ENCODE measurements around the gene PDIK1L. TPM values are rescaled to one million over a fixed set of nuclear protein-coding genes. Genes with fewer than 3 reads are reported as not detected.

The PDIK1L gene
- total and polyA plus RNA-seq, 9 of the 15 experiments (the other 6 are each of a cell fraction or from before 2014, with no cell fraction given), result 12.8 to 30.2 (median 21.5) TPM

DNA sequence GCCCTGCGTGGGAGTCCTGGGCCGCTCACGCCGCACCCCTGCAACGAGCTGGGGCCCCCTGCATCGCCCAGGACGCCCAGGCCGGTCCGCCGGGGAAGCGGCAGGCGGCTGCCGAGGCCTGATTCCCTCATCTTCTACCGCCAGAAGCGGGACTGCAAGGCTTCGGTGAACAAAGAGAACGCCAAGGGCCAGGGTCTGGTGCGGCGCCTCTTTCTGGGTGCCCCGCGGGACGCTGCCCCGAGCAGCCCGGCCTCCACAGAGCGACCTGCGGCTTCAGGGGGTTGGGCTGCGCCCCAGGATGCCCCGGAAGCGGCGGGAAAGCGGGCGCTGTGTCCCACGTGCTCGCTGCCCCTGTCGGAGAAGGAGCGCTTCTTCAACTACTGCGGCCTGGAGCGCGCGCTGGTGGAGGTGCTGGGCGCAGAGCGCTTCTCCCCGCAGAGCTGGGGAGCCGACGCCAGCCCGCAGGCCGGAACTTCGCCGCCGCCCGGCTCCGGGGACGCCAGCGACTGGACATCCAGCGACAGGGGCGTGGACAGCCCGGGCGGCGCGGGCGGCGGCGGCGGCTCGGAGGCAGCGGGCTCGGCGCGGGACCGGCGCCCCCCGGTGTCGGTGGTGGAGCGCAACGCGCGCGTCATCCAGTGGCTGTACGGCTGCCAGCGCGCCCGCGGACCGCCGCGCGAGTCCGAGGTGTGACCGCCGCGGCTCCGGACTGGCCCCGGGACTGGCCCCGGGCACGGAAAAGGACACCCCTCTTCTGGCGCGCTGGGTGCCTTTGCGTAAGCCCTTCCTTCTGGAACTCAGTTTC is 50.0 kb downstream of the PDIK1L start (continued):
- TF ChIP-seq, protein P1, sequence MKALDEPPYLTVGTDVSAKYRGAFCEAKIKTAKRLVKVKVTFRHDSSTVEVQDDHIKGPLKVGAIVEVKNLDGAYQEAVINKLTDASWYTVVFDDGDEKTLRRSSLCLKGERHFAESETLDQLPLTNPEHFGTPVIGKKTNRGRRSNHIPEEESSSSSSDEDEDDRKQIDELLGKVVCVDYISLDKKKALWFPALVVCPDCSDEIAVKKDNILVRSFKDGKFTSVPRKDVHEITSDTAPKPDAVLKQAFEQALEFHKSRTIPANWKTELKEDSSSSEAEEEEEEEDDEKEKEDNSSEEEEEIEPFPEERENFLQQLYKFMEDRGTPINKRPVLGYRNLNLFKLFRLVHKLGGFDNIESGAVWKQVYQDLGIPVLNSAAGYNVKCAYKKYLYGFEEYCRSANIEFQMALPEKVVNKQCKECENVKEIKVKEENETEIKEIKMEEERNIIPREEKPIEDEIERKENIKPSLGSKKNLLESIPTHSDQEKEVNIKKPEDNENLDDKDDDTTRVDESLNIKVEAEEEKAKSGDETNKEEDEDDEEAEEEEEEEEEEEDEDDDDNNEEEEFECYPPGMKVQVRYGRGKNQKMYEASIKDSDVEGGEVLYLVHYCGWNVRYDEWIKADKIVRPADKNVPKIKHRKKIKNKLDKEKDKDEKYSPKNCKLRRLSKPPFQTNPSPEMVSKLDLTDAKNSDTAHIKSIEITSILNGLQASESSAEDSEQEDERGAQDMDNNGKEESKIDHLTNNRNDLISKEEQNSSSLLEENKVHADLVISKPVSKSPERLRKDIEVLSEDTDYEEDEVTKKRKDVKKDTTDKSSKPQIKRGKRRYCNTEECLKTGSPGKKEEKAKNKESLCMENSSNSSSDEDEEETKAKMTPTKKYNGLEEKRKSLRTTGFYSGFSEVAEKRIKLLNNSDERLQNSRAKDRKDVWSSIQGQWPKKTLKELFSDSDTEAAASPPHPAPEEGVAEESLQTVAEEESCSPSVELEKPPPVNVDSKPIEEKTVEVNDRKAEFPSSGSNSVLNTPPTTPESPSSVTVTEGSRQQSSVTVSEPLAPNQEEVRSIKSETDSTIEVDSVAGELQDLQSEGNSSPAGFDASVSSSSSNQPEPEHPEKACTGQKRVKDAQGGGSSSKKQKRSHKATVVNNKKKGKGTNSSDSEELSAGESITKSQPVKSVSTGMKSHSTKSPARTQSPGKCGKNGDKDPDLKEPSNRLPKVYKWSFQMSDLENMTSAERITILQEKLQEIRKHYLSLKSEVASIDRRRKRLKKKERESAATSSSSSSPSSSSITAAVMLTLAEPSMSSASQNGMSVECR (CRISPR knock-in tag; IDR thresholded peaks at IDR 0.05), result peak; percentile 88
- TF ChIP-seq, protein P2, sequence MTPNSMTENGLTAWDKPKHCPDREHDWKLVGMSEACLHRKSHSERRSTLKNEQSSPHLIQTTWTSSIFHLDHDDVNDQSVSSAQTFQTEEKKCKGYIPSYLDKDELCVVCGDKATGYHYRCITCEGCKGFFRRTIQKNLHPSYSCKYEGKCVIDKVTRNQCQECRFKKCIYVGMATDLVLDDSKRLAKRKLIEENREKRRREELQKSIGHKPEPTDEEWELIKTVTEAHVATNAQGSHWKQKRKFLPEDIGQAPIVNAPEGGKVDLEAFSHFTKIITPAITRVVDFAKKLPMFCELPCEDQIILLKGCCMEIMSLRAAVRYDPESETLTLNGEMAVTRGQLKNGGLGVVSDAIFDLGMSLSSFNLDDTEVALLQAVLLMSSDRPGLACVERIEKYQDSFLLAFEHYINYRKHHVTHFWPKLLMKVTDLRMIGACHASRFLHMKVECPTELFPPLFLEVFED (CRISPR knock-in tag; conservative IDR thresholded peaks at IDR 0.05), result no peak
- TF ChIP-seq ILK (tag; IDR thresholded peaks at IDR 0.05; ENCODE audit: borderline replicate concordance, low read depth) (no peak), CBX2 (IDR thresholded peaks at IDR 0.05; ENCODE audit: insufficient read depth, low read length, poor library complexity, severe bottlenecking) (no peak), MED1 (CRISPR knock-in tag; IDR thresholded peaks at IDR 0.05; ENCODE audit: borderline replicate concordance) (no peak), MXI1 (IDR thresholded peaks at IDR 0.05; ENCODE audit: low read depth, low read length) (no peak), EP400 (IDR thresholded peaks at IDR 0.05) (peak; percentile 87), ZNF785 (CRISPR knock-in tag; IDR thresholded peaks at IDR 0.05) (no peak), PRPF4 (IDR thresholded peaks at IDR 0.05; ENCODE audit: insufficient read depth, low read depth, low read length, poor library complexity, severe bottlenecking) (peak; percentile 44), RFX1 (IDR thresholded peaks at IDR 0.05) (no peak), ZNF41 (CRISPR knock-in tag; conservative IDR thresholded peaks at IDR 0.05) (peak; percentile 57; the same call in 1 of the 2 replicates), TOE1 (IDR thresholded peaks at IDR 0.05; ENCODE audit: borderline replicate concordance) (0 out of 2 replicates have a peak, but pooled peaks have one; percentile 43), TOE1 (CRISPR knock-in tag; IDR thresholded peaks at IDR 0.05; ENCODE audit: borderline replicate concordance, low read depth) (peak; percentile 97), ZKSCAN1 (IDR thresholded peaks at IDR 0.05; ENCODE audit: low read depth, low read length) (no peak), HIVEP1 (CRISPR knock-in tag; IDR thresholded peaks at IDR 0.05) (peak; percentile 86; the same call in 1 of the 2 replicates), ZNF175 (CRISPR knock-in tag; IDR thresholded peaks at IDR 0.05; ENCODE audit: low read depth) (peak; percentile 54; the same call in 1 of the 2 replicates)
- TF ChIP-seq, protein P3, sequence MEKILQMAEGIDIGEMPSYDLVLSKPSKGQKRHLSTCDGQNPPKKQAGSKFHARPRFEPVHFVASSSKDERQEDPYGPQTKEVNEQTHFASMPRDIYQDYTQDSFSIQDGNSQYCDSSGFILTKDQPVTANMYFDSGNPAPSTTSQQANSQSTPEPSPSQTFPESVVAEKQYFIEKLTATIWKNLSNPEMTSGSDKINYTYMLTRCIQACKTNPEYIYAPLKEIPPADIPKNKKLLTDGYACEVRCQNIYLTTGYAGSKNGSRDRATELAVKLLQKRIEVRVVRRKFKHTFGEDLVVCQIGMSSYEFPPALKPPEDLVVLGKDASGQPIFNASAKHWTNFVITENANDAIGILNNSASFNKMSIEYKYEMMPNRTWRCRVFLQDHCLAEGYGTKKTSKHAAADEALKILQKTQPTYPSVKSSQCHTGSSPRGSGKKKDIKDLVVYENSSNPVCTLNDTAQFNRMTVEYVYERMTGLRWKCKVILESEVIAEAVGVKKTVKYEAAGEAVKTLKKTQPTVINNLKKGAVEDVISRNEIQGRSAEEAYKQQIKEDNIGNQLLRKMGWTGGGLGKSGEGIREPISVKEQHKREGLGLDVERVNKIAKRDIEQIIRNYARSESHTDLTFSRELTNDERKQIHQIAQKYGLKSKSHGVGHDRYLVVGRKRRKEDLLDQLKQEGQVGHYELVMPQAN (IDR thresholded peaks at IDR 0.05; ENCODE audit: borderline replicate concordance), result peak; percentile 46; the same call in 1 of the 2 replicates
- TF ChIP-seq, protein P4, sequence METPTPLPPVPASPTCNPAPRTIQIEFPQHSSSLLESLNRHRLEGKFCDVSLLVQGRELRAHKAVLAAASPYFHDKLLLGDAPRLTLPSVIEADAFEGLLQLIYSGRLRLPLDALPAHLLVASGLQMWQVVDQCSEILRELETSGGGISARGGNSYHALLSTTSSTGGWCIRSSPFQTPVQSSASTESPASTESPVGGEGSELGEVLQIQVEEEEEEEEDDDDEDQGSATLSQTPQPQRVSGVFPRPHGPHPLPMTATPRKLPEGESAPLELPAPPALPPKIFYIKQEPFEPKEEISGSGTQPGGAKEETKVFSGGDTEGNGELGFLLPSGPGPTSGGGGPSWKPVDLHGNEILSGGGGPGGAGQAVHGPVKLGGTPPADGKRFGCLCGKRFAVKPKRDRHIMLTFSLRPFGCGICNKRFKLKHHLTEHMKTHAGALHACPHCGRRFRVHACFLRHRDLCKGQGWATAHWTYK (CRISPR knock-in tag; IDR thresholded peaks at IDR 0.05), result peak; percentile 58; the same call in 1 of the 2 replicates
